ENCODE measurements around the gene TMEM82. TPM values are rescaled to one million over a fixed set of nuclear protein-coding genes. Genes with fewer than 3 reads are reported as not detected.
A peak's percentile ranks its signal among the peaks of the same experiment; 100 is the strongest.

The TMEM82 gene
- polyA plus RNA-seq, 1 of the 3 experiments (the other 2 are of a cell fraction): not detected

- no peaks in the 10 kb centered on the region for H3K9me3 ChIP-seq
- H2AFZ ChIP-seq (ENCODE audit: low read depth): no peak overlapping the region
- no peak for DNase-seq
- H3K4me3 ChIP-seq (ENCODE audit: low read depth in 2 of 2, low read length in 1 of 2): no peak overlapping the region
- H3K9ac ChIP-seq: peak overlapping the region; percentile 70; the same call in 1 of the 2 replicates
- no peaks in the 10 kb centered on the region; the same call in 1 of the 2 replicates for H3K79me2 ChIP-seq (ENCODE audit: insufficient read depth)
- no peaks in the 10 kb centered on the region for H3K27me3 ChIP-seq (ENCODE audit: insufficient read depth)
- no peaks in the 10 kb centered on the region for H4K20me1 ChIP-seq (ENCODE audit: insufficient read depth)
- no peaks in the 10 kb centered on the region for H3K36me3 ChIP-seq (replicated peaks in 1 of 2; ENCODE audit: control insufficient read depth in 1 of 2, insufficient read depth in 2 of 2, low read length in 1 of 2)
- WGBS (ENCODE audit: low lambda C conversion rate): 94% methylated on average over 2 of the region's 2 CpGs
- peaks cover 20 to 45% of the 10 kb centered on the region in 2 experiments; a peak in 3 of 4 replicates for H3K4me1 ChIP-seq (ENCODE audit: control insufficient read depth in 1 of 2, insufficient read depth in 2 of 2, low read depth in 1 of 2, low read length in 1 of 2)
- H3F3A ChIP-seq (replicated peaks; ENCODE audit: insufficient read depth): peaks cover 66% of the 10 kb centered on the region
- no peak for TF ChIP-seq FOXJ3 (CRISPR knock-in tag; IDR thresholded peaks at IDR 0.05)
- no peak for TF ChIP-seq RAD21 (IDR thresholded peaks at IDR 0.05; ENCODE audit: low read length)
- TF ChIP-seq TAF1 (IDR thresholded peaks at IDR 0.05; ENCODE audit: borderline replicate concordance, low read depth, low read length): no peak
- no peak for TF ChIP-seq NRF1 (IDR thresholded peaks at IDR 0.05; ENCODE audit: low read depth, low read length)
- no peak for TF ChIP-seq FOXM1 (IDR thresholded peaks at IDR 0.05; ENCODE audit: low read depth)
- TF ChIP-seq NFIC (IDR thresholded peaks at IDR 0.05; ENCODE audit: borderline replicate concordance): no peak
- TF ChIP-seq YY1 (IDR thresholded peaks at IDR 0.05; ENCODE audit: low read depth): no peak
- TF ChIP-seq, protein P1, sequence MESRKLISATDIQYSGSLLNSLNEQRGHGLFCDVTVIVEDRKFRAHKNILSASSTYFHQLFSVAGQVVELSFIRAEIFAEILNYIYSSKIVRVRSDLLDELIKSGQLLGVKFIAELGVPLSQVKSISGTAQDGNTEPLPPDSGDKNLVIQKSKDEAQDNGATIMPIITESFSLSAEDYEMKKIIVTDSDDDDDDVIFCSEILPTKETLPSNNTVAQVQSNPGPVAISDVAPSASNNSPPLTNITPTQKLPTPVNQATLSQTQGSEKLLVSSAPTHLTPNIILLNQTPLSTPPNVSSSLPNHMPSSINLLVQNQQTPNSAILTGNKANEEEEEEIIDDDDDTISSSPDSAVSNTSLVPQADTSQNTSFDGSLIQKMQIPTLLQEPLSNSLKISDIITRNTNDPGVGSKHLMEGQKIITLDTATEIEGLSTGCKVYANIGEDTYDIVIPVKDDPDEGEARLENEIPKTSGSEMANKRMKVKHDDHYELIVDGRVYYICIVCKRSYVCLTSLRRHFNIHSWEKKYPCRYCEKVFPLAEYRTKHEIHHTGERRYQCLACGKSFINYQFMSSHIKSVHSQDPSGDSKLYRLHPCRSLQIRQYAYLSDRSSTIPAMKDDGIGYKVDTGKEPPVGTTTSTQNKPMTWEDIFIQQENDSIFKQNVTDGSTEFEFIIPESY (IDR thresholded peaks at IDR 0.05; ENCODE audit: borderline replicate concordance, low read depth): no peak
- no peak for TF ChIP-seq RCOR1 (IDR thresholded peaks at IDR 0.05; ENCODE audit: low read length)
- TF ChIP-seq JUND (IDR thresholded peaks at IDR 0.05): no peak
- no peak for TF ChIP-seq RXRA (IDR thresholded peaks at IDR 0.05; ENCODE audit: borderline replicate concordance, low read depth)
- no peak for TF ChIP-seq SMC3 (IDR thresholded peaks at IDR 0.05; ENCODE audit: low read depth, low read length)
- TF ChIP-seq RFX5 (IDR thresholded peaks at IDR 0.05; ENCODE audit: low read length): no peak
- TF ChIP-seq POLR2AphosphoS5 (IDR thresholded peaks at IDR 0.05; ENCODE audit: low read depth, low read length): no peak
- TF ChIP-seq MXI1 (IDR thresholded peaks at IDR 0.05; ENCODE audit: low read depth, low read length): no peak
- TF ChIP-seq, protein P2, sequence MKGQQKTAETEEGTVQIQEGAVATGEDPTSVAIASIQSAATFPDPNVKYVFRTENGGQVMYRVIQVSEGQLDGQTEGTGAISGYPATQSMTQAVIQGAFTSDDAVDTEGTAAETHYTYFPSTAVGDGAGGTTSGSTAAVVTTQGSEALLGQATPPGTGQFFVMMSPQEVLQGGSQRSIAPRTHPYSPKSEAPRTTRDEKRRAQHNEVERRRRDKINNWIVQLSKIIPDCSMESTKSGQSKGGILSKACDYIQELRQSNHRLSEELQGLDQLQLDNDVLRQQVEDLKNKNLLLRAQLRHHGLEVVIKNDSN (IDR thresholded peaks at IDR 0.05; ENCODE audit: borderline replicate concordance, low read depth): no peak
- no peak for TF ChIP-seq MEF2A (IDR thresholded peaks at IDR 0.05; ENCODE audit: borderline replicate concordance, low read depth)
- no peaks in the 10 kb centered on the region for H3K9me2 ChIP-seq
- CTCF ChIA-PET: interaction anchor here (0.7 to 3.6 kb wide), 6 partner anchors 19 to 214 kb away, joined by 3 to 17 read pairs (median 4); no protein-coding TSS in a partner anchor
- POLR2A ChIA-PET: interaction anchor here (1.2 kb wide), 1 partner anchor 180 kb away, joined by 3 read pairs; the partner anchor contains the start of gene ZBTB17
- peak overlapping the region; percentile 59; the same call in 1 of the 2 replicates for H3K4me2 ChIP-seq
- H3K27ac ChIP-seq (ENCODE audit: low read depth in 2 of 2, low read length in 1 of 2): peak overlapping the region; percentile 20 to 97; a peak in 3 of 4 replicates
Measured at GRCh38 chr1:15796086-15796462, 53.8 kb downstream of the TMEM82 start.

Other genes starting within 250 kb of the TMEM82 start
- gene CASP9, start 218.3 kb upstream of the TMEM82 start, polyA plus RNA-seq (2012; rRNA removed): 16.9 and 19.2 TPM in 2 replicates
- gene DNAJC16, start 215.7 kb upstream of the TMEM82 start, polyA plus RNA-seq (2012; rRNA removed): 8.4 and 13.7 TPM in 2 replicates
- gene AGMAT, start 157.4 kb upstream of the TMEM82 start, polyA plus RNA-seq (2012; rRNA removed): 0.60 and 0.66 TPM in 2 replicates
- gene DDI2, start 125.0 kb upstream of the TMEM82 start, polyA plus RNA-seq (2012; rRNA removed): 2.8 and 3.4 TPM in 2 replicates
- gene PLEKHM2, start 58.2 kb upstream of the TMEM82 start, polyA plus RNA-seq (2012; rRNA removed): 37.0 and 38.9 TPM in 2 replicates
- gene SLC25A34, start 6.2 kb upstream of the TMEM82 start, polyA plus RNA-seq (2012; rRNA removed): 1.2 and 1.4 TPM in 2 replicates
- 89.8 and 93.8 TPM in 2 replicates for gene FBLIM1, start 16.3 kb downstream of the TMEM82 start, polyA plus RNA-seq (2012; rRNA removed)
- 2.8 and 4.1 TPM in 2 replicates for gene UQCRHL, start 65.2 kb downstream of the TMEM82 start, polyA plus RNA-seq (2012; rRNA removed)
- gene SPEN, start 105.2 kb downstream of the TMEM82 start, polyA plus RNA-seq (2012; rRNA removed): 3.2 and 6.1 TPM in 2 replicates
- 54.1 and 56.4 TPM in 2 replicates for gene ZBTB17, start 233.6 kb downstream of the TMEM82 start, polyA plus RNA-seq (2012; rRNA removed)

All from SK-N-SH (cell line).